ENCODE measurements around the gene SBNO1. TPM values are rescaled to one million over a fixed set of nuclear protein-coding genes. Genes with fewer than 3 reads are reported as not detected.
"Not testable (repeated sequence)": the region's sequence is repeated elsewhere in the genome, so short reads cannot be mapped to it uniquely, and the experiment has no call there.

The SBNO1 gene
- total RNA-seq, 1 experiment from 2014 or later = 43.8 TPM

GRCh38 chr12:123407934-123408333, 43.3 kb upstream of the SBNO1 start:
- H2AFZ ChIP-seq (ENCODE audit: low read depth, low read length, poor library complexity, severe bottlenecking); BruUV-seq (replicated peaks); DNase-seq (ENCODE audit: low read depth, low spot score); H3K9me2 ChIP-seq (ENCODE audit: insufficient read depth); intact Hi-C loops (cut with micrococcal nuclease); H3K27me3 ChIP-seq (ENCODE audit: insufficient read depth, low read length); H4K20me1 ChIP-seq (ENCODE audit: insufficient read depth); H3K9ac ChIP-seq (ENCODE audit: low read length); H3K27ac ChIP-seq (ENCODE audit: low read depth, low read length); H3K9me3 ChIP-seq (ENCODE audit: control insufficient read depth in 1 of 2, insufficient read depth in 1 of 2, low read depth in 1 of 2, low read length in 2 of 2); POLR2A ChIA-PET; H3K4me2 ChIP-seq (ENCODE audit: low read length); RAD21 ChIA-PET (ENCODE audit: low non-redundant PET in 1 of 2, low total read pairs in 2 of 2, uncharacterized antibody in 2 of 2, unreplicated experiment in 2 of 2); CTCF ChIA-PET; ATAC-seq; H3K4me1 ChIP-seq (ENCODE audit: control insufficient read depth in 1 of 2, insufficient read depth in 2 of 2, low read length in 2 of 2); H3K4me3 ChIP-seq (replicated peaks in 1 of 2; ENCODE audit: low read depth in 1 of 2, low read length in 2 of 2): not testable (repeated sequence)
- Histone ChIP-seq H3K79me2 (ENCODE audit: insufficient read depth, low read length) (peaks cover 11% of the 10 kb centered on the region; the same call in 1 of the 2 replicates), H3K36me3 (ENCODE audit: control insufficient read depth in 1 of 2, insufficient read depth in 2 of 2, low read length in 2 of 2) (peaks cover 19 to 31% of the 10 kb centered on the region in 2 experiments; a peak in 3 of 4 replicates)

- peaks cover 21 to 33% of the 10 kb centered on the region in 2 experiments; a peak in 3 of 4 replicates for H3K36me3 ChIP-seq (ENCODE audit: control insufficient read depth in 1 of 2, insufficient read depth in 2 of 2, low read length in 2 of 2)
- POLR2A ChIA-PET; H3K4me1 ChIP-seq (ENCODE audit: control insufficient read depth in 1 of 2, insufficient read depth in 2 of 2, low read length in 2 of 2); H3K9ac ChIP-seq (ENCODE audit: low read length); H3K9me2 ChIP-seq (ENCODE audit: insufficient read depth); H3K4me2 ChIP-seq (ENCODE audit: low read length); intact Hi-C loops (cut with micrococcal nuclease); RAD21 ChIA-PET (ENCODE audit: low non-redundant PET in 1 of 2, low total read pairs in 2 of 2, uncharacterized antibody in 2 of 2, unreplicated experiment in 2 of 2); H3K27me3 ChIP-seq (ENCODE audit: insufficient read depth, low read length); BruUV-seq (replicated peaks); H2AFZ ChIP-seq (ENCODE audit: low read depth, low read length, poor library complexity, severe bottlenecking); ATAC-seq; DNase-seq (ENCODE audit: low read depth, low spot score); H3K4me3 ChIP-seq (replicated peaks in 1 of 2; ENCODE audit: low read depth in 1 of 2, low read length in 2 of 2); H4K20me1 ChIP-seq (ENCODE audit: insufficient read depth); H3K9me3 ChIP-seq (ENCODE audit: control insufficient read depth in 1 of 2, insufficient read depth in 1 of 2, low read depth in 1 of 2, low read length in 2 of 2); H3K27ac ChIP-seq (ENCODE audit: low read depth, low read length): not testable (repeated sequence)
- peaks cover 11% of the 10 kb centered on the region; the same call in 1 of the 2 replicates for H3K79me2 ChIP-seq (ENCODE audit: insufficient read depth, low read length)
- CTCF ChIA-PET = interaction anchor here (0.6 kb wide), 1 partner anchor 136 kb away, joined by 3 read pairs; no protein-coding TSS in a partner anchor
These were observed 42.6 kb upstream of the SBNO1 start for GRCh38 chr12:123407269-123407668.

GRCh38 chr12:123404581-123404980, 39.9 kb upstream of the SBNO1 start:
- ATAC-seq = no peak
- no peak for DNase-seq (ENCODE audit: low read depth, low spot score)
- peaks cover 27% of the 10 kb centered on the region for H3K79me2 ChIP-seq (ENCODE audit: insufficient read depth, low read length)
- no TSS peak for BruUV-seq (replicated peaks)
- H3K27ac ChIP-seq (ENCODE audit: low read depth, low read length) = no peak overlapping the region
- no peak overlapping the region for H3K4me2 ChIP-seq (ENCODE audit: low read length)
- H3K4me1 ChIP-seq (ENCODE audit: control insufficient read depth in 1 of 2, insufficient read depth in 2 of 2, low read length in 2 of 2) = no peaks in the 10 kb centered on the region
- no peaks in the 10 kb centered on the region for H3K9me3 ChIP-seq (ENCODE audit: control insufficient read depth in 1 of 2, insufficient read depth in 1 of 2, low read depth in 1 of 2, low read length in 2 of 2)
- H4K20me1 ChIP-seq (ENCODE audit: insufficient read depth) = no peaks in the 10 kb centered on the region
- intact Hi-C loops (cut with micrococcal nuclease) = no loop called here
- POLR2A ChIA-PET = no interaction called here
- H3K36me3 ChIP-seq (ENCODE audit: control insufficient read depth in 1 of 2, insufficient read depth in 2 of 2, low read length in 2 of 2) = peaks cover 21 to 33% of the 10 kb centered on the region in 2 experiments; a peak in 3 of 4 replicates
- CTCF ChIA-PET = no interaction called here
- H3K9me2 ChIP-seq (ENCODE audit: insufficient read depth) = no peaks in the 10 kb centered on the region
- no peak overlapping the region for H3K9ac ChIP-seq (ENCODE audit: low read length)
- H3K27me3 ChIP-seq (ENCODE audit: insufficient read depth, low read length) = no peaks in the 10 kb centered on the region
- no peak overlapping the region for H2AFZ ChIP-seq (ENCODE audit: low read depth, low read length, poor library complexity, severe bottlenecking)
- RAD21 ChIA-PET (ENCODE audit: low non-redundant PET in 1 of 2, low total read pairs in 2 of 2, uncharacterized antibody in 2 of 2, unreplicated experiment in 2 of 2) = no interaction called here
- no peak overlapping the region for H3K4me3 ChIP-seq (replicated peaks in 1 of 2; ENCODE audit: low read depth in 1 of 2, low read length in 2 of 2)
- TF ChIP-seq MAX (IDR thresholded peaks at IDR 0.05) (no peak), ATF3 (IDR thresholded peaks at IDR 0.05) (no peak), CBX3 (IDR thresholded peaks at IDR 0.05; ENCODE audit: low read depth) (no peak), SP1 (IDR thresholded peaks at IDR 0.05; ENCODE audit: low read depth) (no peak), SIN3A (IDR thresholded peaks at IDR 0.05; ENCODE audit: low read depth) (no peak), RAD21 (IDR thresholded peaks at IDR 0.05; ENCODE audit: low read depth) (no peak), ZFX (IDR thresholded peaks at IDR 0.05) (no peak), REST (IDR thresholded peaks at IDR 0.05; ENCODE audit: low read depth) (no peak), YY1 (IDR thresholded peaks at IDR 0.05; ENCODE audit: extremely low read depth, insufficient replicate concordance, low read depth, low read length) (no peak), FOSL1 (IDR thresholded peaks at IDR 0.05; ENCODE audit: low read depth) (no peak), CEBPB (IDR thresholded peaks at IDR 0.05; ENCODE audit: low read depth) (no peak)

All from HCT116 (cell line).